ENCODE data around the gene ZNF205. TPM values are rescaled to one million over a fixed set of nuclear protein-coding genes. Genes with fewer than 3 reads are reported as not detected.
A peak's percentile ranks its signal among the peaks of the same experiment; 100 is the strongest.

Gene ZNF205
- total and polyA plus RNA-seq, 9 of the 15 experiments (the other 6 are each of a cell fraction or from before 2014, with no cell fraction given) = 2.4 to 11.8 (median 5.1) TPM; not detected in 2

DNA sequence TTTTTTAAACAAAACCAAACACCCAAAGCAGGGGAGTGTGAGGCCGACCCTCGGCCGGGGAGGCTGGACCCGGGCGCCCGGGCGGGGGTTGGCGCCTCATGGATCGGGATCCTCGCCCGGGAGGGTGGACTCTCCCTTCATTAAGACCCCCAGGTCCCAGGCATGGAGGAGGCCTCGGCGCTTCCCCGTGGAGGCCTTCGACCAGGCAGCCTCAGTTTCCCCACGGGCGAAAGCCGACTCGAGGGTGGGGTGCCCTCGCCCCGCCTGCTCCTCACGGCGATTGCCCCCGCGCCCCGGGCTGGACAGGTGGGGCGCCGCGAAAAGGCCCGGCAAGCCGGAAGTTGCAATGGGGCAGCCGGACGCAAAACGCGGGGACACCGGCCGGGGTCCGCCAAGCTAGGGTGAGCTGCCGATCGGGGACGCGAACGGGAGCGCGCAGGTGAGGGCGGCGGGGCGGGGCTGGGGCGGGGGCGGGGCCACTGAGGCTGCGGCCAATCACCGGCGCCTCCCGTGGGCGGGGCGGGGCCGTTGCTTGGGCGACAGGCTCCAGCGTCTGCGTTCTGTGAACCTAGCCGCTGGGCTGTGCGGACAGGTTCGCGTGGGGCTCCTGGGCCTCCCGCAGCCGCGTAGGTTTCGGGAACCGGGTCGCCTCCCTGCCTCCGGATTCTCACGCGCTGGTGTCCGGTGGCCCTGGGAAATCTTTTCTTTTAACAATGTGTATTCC lies 6.0 kb upstream of the ZNF205 start (continued):
- TF ChIP-seq MYC (IDR thresholded peaks at IDR 0.05; ENCODE audit: low read depth, low read length) = peak; percentile 82
- TF ChIP-seq MYC (CRISPR knock-in tag; IDR thresholded peaks at IDR 0.05; ENCODE audit: borderline replicate concordance, low read depth) = peak; percentile 68; the same call in 1 of the 2 replicates
- no peak for TF ChIP-seq MAFF (IDR thresholded peaks at IDR 0.05; ENCODE audit: low read length)
- no peak for TF ChIP-seq XRCC3 (IDR thresholded peaks at IDR 0.05)
- no peak for TF ChIP-seq FOXK1 (CRISPR knock-in tag; IDR thresholded peaks at IDR 0.05; ENCODE audit: borderline replicate concordance)
- TF ChIP-seq CHCHD3 (CRISPR knock-in tag; IDR thresholded peaks at IDR 0.05) = no peak
- TF ChIP-seq, protein P1, sequence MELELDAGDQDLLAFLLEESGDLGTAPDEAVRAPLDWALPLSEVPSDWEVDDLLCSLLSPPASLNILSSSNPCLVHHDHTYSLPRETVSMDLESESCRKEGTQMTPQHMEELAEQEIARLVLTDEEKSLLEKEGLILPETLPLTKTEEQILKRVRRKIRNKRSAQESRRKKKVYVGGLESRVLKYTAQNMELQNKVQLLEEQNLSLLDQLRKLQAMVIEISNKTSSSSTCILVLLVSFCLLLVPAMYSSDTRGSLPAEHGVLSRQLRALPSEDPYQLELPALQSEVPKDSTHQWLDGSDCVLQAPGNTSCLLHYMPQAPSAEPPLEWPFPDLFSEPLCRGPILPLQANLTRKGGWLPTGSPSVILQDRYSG (tag; conservative IDR thresholded peaks at IDR 0.05; ENCODE audit: low read depth) = no peak
- no peak for TF ChIP-seq SMARCC2 (IDR thresholded peaks at IDR 0.05; ENCODE audit: low read depth)
- peak; percentile 76 for TF ChIP-seq CTBP1 (IDR thresholded peaks at IDR 0.05; ENCODE audit: borderline replicate concordance)
- TF ChIP-seq, protein P2, sequence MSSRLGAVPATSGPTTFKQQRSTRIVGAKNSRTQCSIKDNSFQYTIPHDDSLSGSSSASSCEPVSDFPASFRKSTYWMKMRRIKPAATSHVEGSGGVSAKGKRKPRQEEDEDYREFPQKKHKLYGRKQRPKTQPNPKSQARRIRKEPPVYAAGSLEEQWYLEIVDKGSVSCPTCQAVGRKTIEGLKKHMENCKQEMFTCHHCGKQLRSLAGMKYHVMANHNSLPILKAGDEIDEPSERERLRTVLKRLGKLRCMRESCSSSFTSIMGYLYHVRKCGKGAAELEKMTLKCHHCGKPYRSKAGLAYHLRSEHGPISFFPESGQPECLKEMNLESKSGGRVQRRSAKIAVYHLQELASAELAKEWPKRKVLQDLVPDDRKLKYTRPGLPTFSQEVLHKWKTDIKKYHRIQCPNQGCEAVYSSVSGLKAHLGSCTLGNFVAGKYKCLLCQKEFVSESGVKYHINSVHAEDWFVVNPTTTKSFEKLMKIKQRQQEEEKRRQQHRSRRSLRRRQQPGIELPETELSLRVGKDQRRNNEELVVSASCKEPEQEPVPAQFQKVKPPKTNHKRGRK (tag; IDR thresholded peaks at IDR 0.05) = no peak
- TF ChIP-seq JUNB (CRISPR knock-in tag; conservative IDR thresholded peaks at IDR 0.05) = no peak
- TF ChIP-seq KAT2B (IDR thresholded peaks at IDR 0.05; ENCODE audit: low read depth, low read length) = no peak
- TF ChIP-seq ARHGAP35 (IDR thresholded peaks at IDR 0.05; ENCODE audit: partially characterized antibody) = no peak
- TF ChIP-seq, protein P3, sequence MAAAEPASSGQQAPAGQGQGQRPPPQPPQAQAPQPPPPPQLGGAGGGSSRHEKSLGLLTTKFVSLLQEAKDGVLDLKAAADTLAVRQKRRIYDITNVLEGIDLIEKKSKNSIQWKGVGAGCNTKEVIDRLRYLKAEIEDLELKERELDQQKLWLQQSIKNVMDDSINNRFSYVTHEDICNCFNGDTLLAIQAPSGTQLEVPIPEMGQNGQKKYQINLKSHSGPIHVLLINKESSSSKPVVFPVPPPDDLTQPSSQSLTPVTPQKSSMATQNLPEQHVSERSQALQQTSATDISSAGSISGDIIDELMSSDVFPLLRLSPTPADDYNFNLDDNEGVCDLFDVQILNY (CRISPR knock-in tag; IDR thresholded peaks at IDR 0.05) = no peak
- peak; percentile 94 to 99 for TF ChIP-seq MAZ (CRISPR knock-in tag; conservative IDR thresholded peaks at IDR 0.05 in 1 of 2, IDR thresholded peaks at IDR 0.05 in 1 of 2)
- TF ChIP-seq, protein P4, sequence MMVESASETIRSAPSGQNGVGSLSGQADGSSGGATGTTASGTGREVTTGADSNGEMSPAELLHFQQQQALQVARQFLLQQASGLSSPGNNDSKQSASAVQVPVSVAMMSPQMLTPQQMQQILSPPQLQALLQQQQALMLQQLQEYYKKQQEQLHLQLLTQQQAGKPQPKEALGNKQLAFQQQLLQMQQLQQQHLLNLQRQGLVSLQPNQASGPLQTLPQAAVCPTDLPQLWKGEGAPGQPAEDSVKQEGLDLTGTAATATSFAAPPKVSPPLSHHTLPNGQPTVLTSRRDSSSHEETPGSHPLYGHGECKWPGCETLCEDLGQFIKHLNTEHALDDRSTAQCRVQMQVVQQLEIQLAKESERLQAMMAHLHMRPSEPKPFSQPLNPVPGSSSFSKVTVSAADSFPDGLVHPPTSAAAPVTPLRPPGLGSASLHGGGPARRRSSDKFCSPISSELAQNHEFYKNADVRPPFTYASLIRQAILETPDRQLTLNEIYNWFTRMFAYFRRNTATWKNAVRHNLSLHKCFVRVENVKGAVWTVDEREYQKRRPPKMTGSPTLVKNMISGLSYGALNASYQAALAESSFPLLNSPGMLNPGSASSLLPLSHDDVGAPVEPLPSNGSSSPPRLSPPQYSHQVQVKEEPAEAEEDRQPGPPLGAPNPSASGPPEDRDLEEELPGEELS (CRISPR knock-in tag; IDR thresholded peaks at IDR 0.05; ENCODE audit: borderline replicate concordance) = no peak
